Caco-2 (cell line): ENCODE measurements around the gene PANX1. TPM values are rescaled to one million over a fixed set of nuclear protein-coding genes. Genes with fewer than 3 reads are reported as not detected.

ENCODE experiments used
- BruUV-seq: library from RNA; stranded (reverse); fragments of 400-500 nt; replicated peaks from 2 replicates; lab custom pipeline; 2021; lab: Mats Ljungman, UMichigan
- CTCF ChIA-PET: fragments of 300-600 bp; sonication (Branson Sonifier 250); formaldehyde crosslinking; loops from one replicate; lab custom pipeline; 2022; ENCODE audit warnings: antibody characterized with exemption; lab: Charles Lee
- POLR2A ChIA-PET: fragments of 300-600 bp; sonication (Branson Sonifier 250); formaldehyde crosslinking; loops from one replicate; lab custom pipeline; 2022; ENCODE audit warnings: antibody characterized with exemption; lab: Charles Lee
- DNase-seq, 2 experiments: peaks; one replicate each; pipeline versions ENCODE4 v3.0.0 to v3.0.0-alpha.2; 2020 to 2022
- H3K27me3 ChIP-seq: replicated peaks from 2 replicates; pipeline ENCODE4 v1.6.0; 2011; ENCODE audit warnings: low read length; ENCODE audit not compliant: control insufficient read depth, insufficient read depth
- H3K36me3 ChIP-seq: 2 replicates; pipeline ENCODE4 v1.5.1; 2011; ENCODE audit warnings: low read length; ENCODE audit not compliant: control insufficient read depth, insufficient read depth
- H3K4me1 ChIP-seq: fragments of 250-450 bp; sonication (Bioruptor Pico); 2 replicates; pipeline ENCODE4 v1.5.1; 2020; ENCODE audit warnings: mild to moderate bottlenecking
- H3K4me3 ChIP-seq: 2 replicates; pipeline ENCODE4 v1.5.1; 2011; ENCODE audit warnings: low read depth, mild to moderate bottlenecking, control low read depth, low read length
- H3K9me3 ChIP-seq: fragments of 250-450 bp; sonication (Bioruptor Pico); 2 replicates; pipeline ENCODE4 v1.5.1; 2020; ENCODE audit warnings: mild to moderate bottlenecking, moderate library complexity
- H3K27ac Mint-ChIP-seq: one replicate; pipeline ENCODE4 v1.8.0; 2022; ENCODE audit warnings: mixed read lengths; ENCODE audit not compliant: unreplicated experiment
- H3K27me3 Mint-ChIP-seq: one replicate; pipeline ENCODE4 v1.8.0; 2022; ENCODE audit warnings: mixed read lengths; ENCODE audit not compliant: insufficient read depth, unreplicated experiment
- H3K36me3 Mint-ChIP-seq: one replicate; pipeline ENCODE4 v1.8.0; 2022; ENCODE audit warnings: mild to moderate bottlenecking, mixed read lengths; ENCODE audit not compliant: insufficient read depth, unreplicated experiment
- H3K4me1 Mint-ChIP-seq: one replicate; pipeline ENCODE4 v1.8.0; 2022; ENCODE audit warnings: low read depth, mixed read lengths; ENCODE audit not compliant: unreplicated experiment
- H3K4me3 Mint-ChIP-seq: one replicate; pipeline ENCODE4 v1.8.0; 2022; ENCODE audit warnings: mild to moderate bottlenecking, moderate library complexity, mixed read lengths; ENCODE audit not compliant: unreplicated experiment
- H3K9me3 Mint-ChIP-seq: one replicate; pipeline ENCODE4 v1.8.0; 2022; ENCODE audit warnings: mixed read lengths; ENCODE audit not compliant: unreplicated experiment
- intact Hi-C: fragments of 100-400 bp; cut with micrococcal nuclease; formaldehyde crosslinking; loops from one replicate; pipeline ENCODE4 v1.10.0; 2022; ENCODE audit not compliant: unreplicated experiment
- total RNA-seq: library from RNA; stranded (reverse); gene quantifications from 2 replicates; pipeline ENCODE4 v1.2.3, GENCODE V29; 2022
- TF ChIP-seq, protein P1 (sequence below), 2 experiments: fragments of 200-600 bp in 1 of 2; IDR thresholded peaks; 1 replicate in 1 of 2; 2 replicates in 1 of 2; pipeline versions ENCODE4 v1.5.1 to v1.8.0; 2011 to 2022; ENCODE audit warnings: antibody characterized with exemption in 1 of 2, control low read depth in 1 of 2, inconsistent platforms in 1 of 2, low read depth in 1 of 2, low read length in 1 of 2, mild to moderate bottlenecking in 1 of 2, moderate library complexity in 1 of 2; ENCODE audit not compliant: insufficient read depth in 1 of 2, severe bottlenecking in 1 of 2, unreplicated experiment in 1 of 2

PANX1 gene
- total RNA-seq, 1 experiment from 2014 or later = 33.1 TPM

DNA sequence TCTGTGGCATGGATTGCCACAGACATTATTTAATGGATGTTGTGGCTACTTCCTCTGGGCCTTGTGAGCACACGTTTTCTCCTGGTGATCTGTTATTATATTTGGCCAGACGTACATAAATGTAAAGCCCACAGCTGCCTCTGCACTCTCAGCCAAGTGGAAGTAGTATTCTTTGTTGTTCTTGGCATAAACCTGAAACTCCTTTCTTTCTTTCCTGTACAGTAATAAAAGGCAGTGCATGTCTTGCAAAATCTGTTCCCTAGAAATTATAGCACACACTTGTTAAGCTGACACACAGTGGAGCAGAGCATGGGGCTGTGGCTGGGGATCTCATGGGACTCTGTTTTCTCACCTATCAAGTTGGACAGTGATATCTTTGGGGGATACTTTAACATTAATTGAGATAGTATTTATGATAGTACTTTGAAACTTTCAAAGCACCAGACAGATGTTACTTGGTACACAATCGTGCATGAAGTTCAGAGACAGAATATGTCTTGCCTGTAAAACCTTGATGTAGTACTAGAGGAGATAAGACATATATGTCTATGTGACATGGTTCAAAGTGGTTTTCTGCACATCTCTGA lies 20.9 kb downstream of the PANX1 start:
- Histone ChIP-seq H3K9me3 (no peaks in the 10 kb centered on the region), H3K4me3 (no peak overlapping the region), H3K4me1 (peaks cover 46% of the 10 kb centered on the region), H3K36me3 (no peaks in the 10 kb centered on the region), H3K27me3 (no peaks in the 10 kb centered on the region)
- no TSS peak for BruUV-seq
- Mint-ChIP-seq H3K4me1 (peaks cover 47% of the 10 kb centered on the region), H3K36me3 (no peaks in the 10 kb centered on the region), H3K27ac (no peak overlapping the region), H3K4me3 (no peak overlapping the region), H3K27me3 (no peaks in the 10 kb centered on the region), H3K9me3 (no peaks in the 10 kb centered on the region)
- DNase-seq = no peak
- intact Hi-C loops = no loop called here
- TF ChIP-seq, protein P1, sequence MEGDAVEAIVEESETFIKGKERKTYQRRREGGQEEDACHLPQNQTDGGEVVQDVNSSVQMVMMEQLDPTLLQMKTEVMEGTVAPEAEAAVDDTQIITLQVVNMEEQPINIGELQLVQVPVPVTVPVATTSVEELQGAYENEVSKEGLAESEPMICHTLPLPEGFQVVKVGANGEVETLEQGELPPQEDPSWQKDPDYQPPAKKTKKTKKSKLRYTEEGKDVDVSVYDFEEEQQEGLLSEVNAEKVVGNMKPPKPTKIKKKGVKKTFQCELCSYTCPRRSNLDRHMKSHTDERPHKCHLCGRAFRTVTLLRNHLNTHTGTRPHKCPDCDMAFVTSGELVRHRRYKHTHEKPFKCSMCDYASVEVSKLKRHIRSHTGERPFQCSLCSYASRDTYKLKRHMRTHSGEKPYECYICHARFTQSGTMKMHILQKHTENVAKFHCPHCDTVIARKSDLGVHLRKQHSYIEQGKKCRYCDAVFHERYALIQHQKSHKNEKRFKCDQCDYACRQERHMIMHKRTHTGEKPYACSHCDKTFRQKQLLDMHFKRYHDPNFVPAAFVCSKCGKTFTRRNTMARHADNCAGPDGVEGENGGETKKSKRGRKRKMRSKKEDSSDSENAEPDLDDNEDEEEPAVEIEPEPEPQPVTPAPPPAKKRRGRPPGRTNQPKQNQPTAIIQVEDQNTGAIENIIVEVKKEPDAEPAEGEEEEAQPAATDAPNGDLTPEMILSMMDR (IDR thresholded peaks at IDR 0.05; ENCODE audit: insufficient read depth in 1 of 2, low read depth in 1 of 2, low read length in 1 of 2, severe bottlenecking in 1 of 2, unreplicated experiment in 1 of 2) = no peak
- POLR2A ChIA-PET = no interaction called here
- CTCF ChIA-PET = interaction anchor here (1.2 kb wide), 1 partner anchor 22 kb away, joined by 4 read pairs; no protein-coding TSS in a partner anchor

GRCh38 chr11:94150056-94150455 lies 21.4 kb downstream of the PANX1 start:
- Histone ChIP-seq H3K4me1 (peaks cover 50% of the 10 kb centered on the region), H3K4me3 (no peak overlapping the region), H3K36me3 (no peaks in the 10 kb centered on the region), H3K27me3 (no peaks in the 10 kb centered on the region), H3K9me3 (no peaks in the 10 kb centered on the region)
- Mint-ChIP-seq H3K4me1 (peaks cover 47% of the 10 kb centered on the region), H3K27me3 (no peaks in the 10 kb centered on the region), H3K9me3 (no peaks in the 10 kb centered on the region), H3K36me3 (no peaks in the 10 kb centered on the region), H3K27ac (no peak overlapping the region), H3K4me3 (no peak overlapping the region)
- TF ChIP-seq, protein P1 (IDR thresholded peaks at IDR 0.05; ENCODE audit: insufficient read depth in 1 of 2, low read depth in 1 of 2, low read length in 1 of 2, severe bottlenecking in 1 of 2, unreplicated experiment in 1 of 2) = no peak
- DNase-seq = no peak
- POLR2A ChIA-PET = interaction anchor here (1.3 kb wide), 1 partner anchor 21 kb away, joined by 8 read pairs; the partner anchor contains the start of gene PANX1
- CTCF ChIA-PET = interaction anchor here (1.2 kb wide), 1 partner anchor 21 kb away, joined by 4 read pairs; no protein-coding TSS in a partner anchor
- BruUV-seq = no TSS peak
- intact Hi-C loops = no loop called here

DNA sequence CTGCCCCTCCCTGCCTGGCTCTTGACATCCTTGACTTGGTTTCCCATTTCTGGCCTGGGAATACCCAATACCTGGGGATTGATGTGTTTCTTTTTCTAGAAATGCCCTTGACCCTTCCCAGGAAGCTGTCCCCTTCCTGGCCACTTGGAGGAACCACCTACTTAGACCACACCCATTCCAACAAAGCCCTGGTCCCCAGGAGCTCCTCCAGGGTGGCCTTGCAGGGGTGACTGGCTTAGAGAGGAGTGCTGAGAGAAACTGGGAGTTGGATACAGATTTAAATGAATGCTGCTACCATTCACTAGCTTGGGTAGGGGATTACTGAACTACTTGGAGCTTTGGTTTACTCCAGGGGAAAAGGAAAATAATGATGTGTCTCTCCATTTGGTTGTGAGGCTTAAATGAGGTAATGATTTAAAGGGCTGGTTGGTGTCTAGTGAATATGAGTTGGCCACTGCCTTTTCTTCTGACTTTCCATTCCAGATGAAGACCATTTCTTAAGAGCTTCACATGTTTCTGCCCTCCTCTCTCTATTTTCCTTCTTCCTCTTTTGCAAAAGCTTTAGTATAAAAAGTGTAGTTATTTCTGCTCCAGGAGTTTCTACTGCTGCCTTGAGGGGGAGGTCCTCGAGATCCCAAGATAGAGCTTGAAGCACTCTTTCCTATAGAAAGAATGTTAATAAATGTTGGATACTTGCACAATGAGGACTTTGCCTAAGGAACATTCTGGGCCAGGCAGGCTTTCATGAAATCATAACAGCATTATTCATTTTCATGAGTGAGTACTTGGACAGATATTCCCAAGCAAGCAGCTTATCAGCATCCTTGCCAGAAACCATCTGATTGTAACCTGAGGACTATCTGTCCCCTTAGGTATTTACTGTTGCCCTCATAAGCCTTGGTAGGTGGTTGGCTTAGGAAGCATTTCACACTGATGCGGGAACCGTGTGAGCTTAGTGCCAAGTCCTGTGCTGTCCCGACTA lies 22.4 kb downstream of the PANX1 start:
- Histone ChIP-seq H3K4me3 (no peak overlapping the region), H3K9me3 (no peaks in the 10 kb centered on the region), H3K36me3 (no peaks in the 10 kb centered on the region), H3K4me1 (peaks cover 46% of the 10 kb centered on the region), H3K27me3 (no peaks in the 10 kb centered on the region)
- intact Hi-C loops = no loop called here
- H3K4me1 Mint-ChIP-seq = peaks cover 47% of the 10 kb centered on the region
- TF ChIP-seq, protein P1 (IDR thresholded peaks at IDR 0.05; ENCODE audit: insufficient read depth in 1 of 2, low read depth in 1 of 2, low read length in 1 of 2, severe bottlenecking in 1 of 2, unreplicated experiment in 1 of 2) = no peak
- H3K9me3 Mint-ChIP-seq = no peaks in the 10 kb centered on the region
- no peak overlapping the region for H3K4me3 Mint-ChIP-seq
- ChIA-PET POLR2A (interaction anchor here (0.6 to 1.3 kb wide), 3 partner anchors 22 to 683 kb away, joined by 3 to 8 read pairs (median 3); partner anchors contain the start of gene PANX1), CTCF (interaction anchor here (0.8 to 1.2 kb wide), 2 partner anchors 20 to 255 kb away, joined by 3 to 4 read pairs; no protein-coding TSS in a partner anchor)
- DNase-seq = no peak
- H3K27me3 Mint-ChIP-seq = no peaks in the 10 kb centered on the region
- peak overlapping the region; percentile 77 for H3K27ac Mint-ChIP-seq
- BruUV-seq = no TSS peak
- H3K36me3 Mint-ChIP-seq = no peaks in the 10 kb centered on the region
